ENCODE measurements around the gene F2.

DNA sequence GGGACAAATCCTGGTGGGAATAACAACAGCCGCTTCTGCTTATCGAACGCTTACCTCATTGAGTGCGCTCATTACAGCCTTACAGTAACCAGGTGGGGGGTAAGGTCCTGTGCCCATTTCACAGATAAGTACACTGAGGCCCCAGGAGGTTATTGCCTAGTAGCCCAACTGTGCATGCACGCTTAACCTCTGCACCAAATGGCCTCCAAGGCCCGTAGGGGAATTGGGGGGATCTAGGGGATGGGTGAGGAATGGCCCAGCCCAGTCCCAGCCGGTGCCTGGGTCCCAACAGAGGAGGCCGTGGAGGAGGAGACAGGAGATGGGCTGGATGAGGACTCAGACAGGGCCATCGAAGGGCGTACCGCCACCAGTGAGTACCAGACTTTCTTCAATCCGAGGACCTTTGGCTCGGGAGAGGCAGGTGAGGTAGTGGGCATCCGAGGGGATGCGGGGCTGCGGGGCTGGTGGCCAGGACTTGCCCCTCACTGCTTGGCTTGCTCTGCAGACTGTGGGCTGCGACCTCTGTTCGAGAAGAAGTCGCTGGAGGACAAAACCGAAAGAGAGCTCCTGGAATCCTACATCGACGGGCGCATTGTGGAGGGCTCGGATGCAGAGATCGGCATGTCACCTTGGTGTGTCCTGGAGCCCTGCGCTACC lies 7.3 kb downstream of the F2 start:
- TF ChIP-seq REST (IDR thresholded peaks at IDR 0.05; ENCODE audit: low read depth) (no peak), EZH2 (IDR thresholded peaks at IDR 0.05) (no peak)
